Dermis microvascular lymphatic vessel endothelial cell (primary cell): ENCODE measurements around the gene FHOD1. TPM values are rescaled to one million over a fixed set of nuclear protein-coding genes. Genes with fewer than 3 reads are reported as not detected.

ENCODE experiments used
- DNase-seq, 2 donors: peaks; one replicate each; pipeline versions ENCODE4 v3.0.0 to v3.0.0-alpha.2; 2010; ENCODE audit warnings: low read depth in 2 of 2
- total RNA-seq: library from RNA; depleted of rRNA; stranded (reverse); fragments of >200 nt; gene quantifications from 2 replicates; pipeline ENCODE4 v1.2.1, GENCODE V29; 2014

Gene FHOD1
- total RNA-seq = 15.0 and 18.2 TPM in 2 replicates

GRCh38 chr16:67247192-67248072 is at the start of gene FHOD1:
Gene FHOD1 (minus strand): TSS chr16:67247481. CDS start chr16:67247410, 71 bp downstream.
- peak in 1 of 2 donors; percentile 94 for DNase-seq

- no peak for DNase-seq
Observed at GRCh38 chr16:67296420-67296819, 49.1 kb upstream of the FHOD1 start.

- no peak for DNase-seq
Observed at GRCh38 chr16:67294938-67295361, 47.7 kb upstream of the FHOD1 start.

GRCh38 chr16:67294171-67294757 is 47.0 kb upstream of the FHOD1 start:
- no peak for DNase-seq

- DNase-seq = no peak
Observed at GRCh38 chr16:67291461-67291860, 44.2 kb upstream of the FHOD1 start.

GRCh38 chr16:67287960-67288359 is 40.7 kb upstream of the FHOD1 start:
- no peak for DNase-seq

GRCh38 chr16:67286441-67287235 is 39.4 kb upstream of the FHOD1 start:
- no peak for DNase-seq

- DNase-seq = peak; percentile 17 to 56
Observed at GRCh38 chr16:67284699-67285646, 37.7 kb upstream of the FHOD1 start.

GRCh38 chr16:67283826-67284555 is 36.7 kb upstream of the FHOD1 start:
- DNase-seq = no peak

GRCh38 chr16:67283039-67283825 is 36.0 kb upstream of the FHOD1 start:
- DNase-seq = no peak

GRCh38 chr16:67282447-67282805 is 35.1 kb upstream of the FHOD1 start:
- DNase-seq = no peak

GRCh38 chr16:67281536-67282446 is 34.5 kb upstream of the FHOD1 start:
- no peak for DNase-seq

GRCh38 chr16:67280090-67281015 is 33.1 kb upstream of the FHOD1 start:
- no peak for DNase-seq

GRCh38 chr16:67279296-67280089 is 32.2 kb upstream of the FHOD1 start, which contains the start of gene PLEKHG4:
Gene PLEKHG4 (plus strand): TSS chr16:67279532. CDS start chr16:67280045, 513 bp downstream.
- peak; percentile 52 to 75 for DNase-seq

- peak in 1 of 2 donors; percentile 28 for DNase-seq
Observed at GRCh38 chr16:67278773-67279295, 31.6 kb upstream of the FHOD1 start.
